HepG2 (cell line): ENCODE measurements around the gene PRR30. TPM values are rescaled to one million over a fixed set of nuclear protein-coding genes. Genes with fewer than 3 reads are reported as not detected.
A peak's percentile ranks its signal among the peaks of the same experiment; 100 is the strongest.

Source experiments
- GLI4 ChIP-seq: sonication (generic); formaldehyde crosslinking; IDR thresholded peaks from 2 replicates; pipeline ENCODE4 v1.5.1; 2020; ENCODE audit warnings: missing genetic modification reagents, mild to moderate bottlenecking, moderate library complexity, borderline replicate concordance
- HOXA9 ChIP-seq: sonication (generic); formaldehyde crosslinking; IDR thresholded peaks from 2 replicates; pipeline ENCODE4 v1.8.1; 2022; ENCODE audit warnings: missing genetic modification reagents, mild to moderate bottlenecking, moderate library complexity, borderline replicate concordance
- MLLT10 ChIP-seq: sonication (generic); formaldehyde crosslinking; IDR thresholded peaks from 2 replicates; pipeline ENCODE4 v1.4.0; 2020; ENCODE audit warnings: missing genetic modification reagents
- MXD1 ChIP-seq: sonication (generic); formaldehyde crosslinking; IDR thresholded peaks from 2 replicates; pipeline ENCODE4 v1.4.0; 2020; ENCODE audit warnings: mild to moderate bottlenecking, missing genetic modification reagents
- NR2F1 ChIP-seq, 2 experiments: fragments of 450-650 bp in 1 of 2; formaldehyde crosslinking in 1 of 2; IDR thresholded peaks; 2 replicates each; pipeline versions ENCODE4 v1.5.0 to v1.6.1; 2016 to 2020; ENCODE audit warnings: mild to moderate bottlenecking in 1 of 2, missing compliant biosample characterization in 1 of 2, missing genetic modification reagents in 1 of 2, moderate library complexity in 1 of 2
- NR2F6 ChIP-seq, 2 experiments: IDR thresholded peaks; 2 replicates each; pipeline ENCODE4 v1.6.1; 2016; ENCODE audit warnings: antibody characterized with exemption in 1 of 2, mild to moderate bottlenecking in 1 of 2
- PLRG1 ChIP-seq: fragments of 450-650 bp; conservative IDR thresholded peaks from 2 replicates; pipeline ENCODE4 v1.6.1; 2016
- POLR2AphosphoS2 ChIP-seq: IDR thresholded peaks from 2 replicates; pipeline ENCODE4 v1.6.1; 2011; ENCODE audit warnings: low read depth, low read length, improper control_type of control experiment
- SALL2 ChIP-seq: sonication (generic); formaldehyde crosslinking; IDR thresholded peaks from 2 replicates; pipeline ENCODE4 v1.8.1; 2023; ENCODE audit warnings: mild to moderate bottlenecking, missing genetic modification reagents, inconsistent platforms
- SCMH1 ChIP-seq: sonication (generic); formaldehyde crosslinking; IDR thresholded peaks from 2 replicates; pipeline ENCODE4 v1.9.0; 2021; ENCODE audit warnings: missing genetic modification reagents, mild to moderate bottlenecking, borderline replicate concordance
- SMARCE1 ChIP-seq: fragments of 450-650 bp; IDR thresholded peaks from 2 replicates; pipeline ENCODE4 v1.6.1; 2017; ENCODE audit warnings: borderline replicate concordance
- ZFX ChIP-seq: sonication (generic); formaldehyde crosslinking; IDR thresholded peaks from 2 replicates; pipeline ENCODE4 v1.4.0; 2020; ENCODE audit warnings: mild to moderate bottlenecking, low read depth, missing genetic modification reagents, moderate library complexity
- ZNF101 ChIP-seq: sonication (generic); formaldehyde crosslinking; IDR thresholded peaks from 2 replicates; pipeline ENCODE4 v1.4.0; 2020; ENCODE audit warnings: mild to moderate bottlenecking, low read depth, missing genetic modification reagents, borderline replicate concordance
- ZNF264 ChIP-seq: sonication (generic); formaldehyde crosslinking; IDR thresholded peaks from 2 replicates; pipeline ENCODE4 v1.4.0; 2020; ENCODE audit warnings: missing genetic modification reagents
- ZNF496 ChIP-seq: sonication (generic); formaldehyde crosslinking; IDR thresholded peaks from 2 replicates; pipeline ENCODE4 v1.8.1; 2023; ENCODE audit warnings: mild to moderate bottlenecking, moderate library complexity, missing genetic modification reagents; ENCODE audit not compliant: insufficient replicate concordance
- ZNF652 ChIP-seq: IDR thresholded peaks from 2 replicates; pipeline ENCODE4 v1.6.1; 2016; ENCODE audit warnings: low read depth, borderline replicate concordance
- ZNF713 ChIP-seq: sonication (generic); formaldehyde crosslinking; IDR thresholded peaks from 2 replicates; pipeline ENCODE4 v1.4.0; 2020; ENCODE audit warnings: mild to moderate bottlenecking, missing genetic modification reagents
- ZNF790 ChIP-seq: sonication (generic); formaldehyde crosslinking; IDR thresholded peaks from 2 replicates; pipeline ENCODE4 v1.8.0; 2022; ENCODE audit warnings: missing genetic modification reagents, mild to moderate bottlenecking, borderline replicate concordance
- ZNF83 ChIP-seq: sonication (generic); formaldehyde crosslinking; IDR thresholded peaks from 2 replicates; pipeline ENCODE4 v1.4.0; 2020; ENCODE audit warnings: missing genetic modification reagents, mild to moderate bottlenecking, borderline replicate concordance
- polyA plus RNA-seq, 8 experiments: library from polyadenylated mRNA; depleted of rRNA in 3 of 8; stranded (reverse) in 7 of 8; unstranded in 1 of 8; fragments of >200 nt; fragmentation: Illumina TruSeq in 4 of 8; extraction: Trizol in 4 of 8; gene quantifications; 2 replicates each; pipeline versions ENCODE4 v1.2.1 to v1.2.3, GENCODE V29; 2011 to 2016; ENCODE audit warnings: low read depth in 4 of 8, missing spikeins in 1 of 8, mixed read lengths in 1 of 8; ENCODE audit not compliant: insufficient read depth in 1 of 8
- total RNA-seq, 5 experiments: library from RNA; depleted of rRNA; stranded (reverse); fragments of >200 nt; fragmentation: Illumina TruSeq; extraction: Trizol; gene quantifications; 2 replicates each; pipeline ENCODE4 v1.2.3, GENCODE V29; 2016; ENCODE audit warnings: low read depth in 1 of 5
- TF ChIP-seq, protein P1 (sequence below): sonication (generic); formaldehyde crosslinking; IDR thresholded peaks from 2 replicates; pipeline ENCODE4 v1.4.0; 2020; ENCODE audit warnings: mild to moderate bottlenecking, missing genetic modification reagents
- TF ChIP-seq, protein P2 (sequence below): sonication (generic); formaldehyde crosslinking; IDR thresholded peaks from 2 replicates; pipeline ENCODE4 v1.4.0; 2020; ENCODE audit warnings: mild to moderate bottlenecking, missing genetic modification reagents
- TF ChIP-seq, protein P3 (sequence below): sonication (generic); formaldehyde crosslinking; IDR thresholded peaks from 2 replicates; pipeline ENCODE4 v1.5.0; 2020; ENCODE audit warnings: mild to moderate bottlenecking, missing genetic modification reagents
- TF ChIP-seq, protein P4 (sequence below): sonication (generic); formaldehyde crosslinking; IDR thresholded peaks from 2 replicates; pipeline ENCODE4 v1.5.0; 2020; ENCODE audit warnings: mild to moderate bottlenecking, missing genetic modification reagents

Gene PRR30
- total and polyA plus RNA-seq, 2 of the 13 experiments (the other 11 are each of a cell fraction or from before 2014, with no cell fraction given) = not detected

DNA sequence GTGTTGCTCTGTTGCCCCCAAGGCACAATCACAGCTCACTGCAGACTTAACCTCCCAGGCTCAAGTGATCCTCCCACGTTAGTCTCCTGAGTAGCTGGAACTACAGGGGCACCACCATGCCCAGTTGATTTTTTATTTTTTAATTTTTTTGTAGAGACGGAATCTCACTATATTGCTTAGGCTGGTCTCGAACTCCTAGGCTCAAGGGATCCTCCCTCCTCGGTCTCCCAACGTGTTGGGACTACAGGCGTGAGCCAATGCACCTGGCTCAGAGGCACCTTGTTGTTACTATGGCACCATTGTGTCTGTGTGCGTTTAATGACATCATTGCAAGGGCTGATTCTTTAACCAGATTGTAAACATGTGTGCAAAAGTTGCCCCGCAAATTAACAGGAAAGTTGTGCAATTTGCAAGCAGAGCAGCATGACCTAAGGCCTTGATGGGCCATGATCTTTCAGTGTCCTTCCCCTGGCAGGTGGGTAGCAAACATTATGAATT is 32.2 kb upstream of the PRR30 start (continued):
- TF ChIP-seq, protein P1, sequence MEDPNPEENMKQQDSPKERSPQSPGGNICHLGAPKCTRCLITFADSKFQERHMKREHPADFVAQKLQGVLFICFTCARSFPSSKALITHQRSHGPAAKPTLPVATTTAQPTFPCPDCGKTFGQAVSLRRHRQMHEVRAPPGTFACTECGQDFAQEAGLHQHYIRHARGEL (CRISPR knock-in tag) = no peak
- no peak for TF ChIP-seq ZNF83
- TF ChIP-seq HOXA9 (CRISPR knock-in tag) = no peak
- no peak for TF ChIP-seq ZNF101 (CRISPR knock-in tag)
- no peak for TF ChIP-seq SCMH1 (CRISPR knock-in tag)
- TF ChIP-seq MLLT10 (CRISPR knock-in tag) = no peak
- TF ChIP-seq, protein P2, sequence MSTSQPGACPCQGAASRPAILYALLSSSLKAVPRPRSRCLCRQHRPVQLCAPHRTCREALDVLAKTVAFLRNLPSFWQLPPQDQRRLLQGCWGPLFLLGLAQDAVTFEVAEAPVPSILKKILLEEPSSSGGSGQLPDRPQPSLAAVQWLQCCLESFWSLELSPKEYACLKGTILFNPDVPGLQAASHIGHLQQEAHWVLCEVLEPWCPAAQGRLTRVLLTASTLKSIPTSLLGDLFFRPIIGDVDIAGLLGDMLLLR (CRISPR knock-in tag) = no peak
- TF ChIP-seq ZNF790 = no peak
- peak; percentile 81; the same call in 1 of the 2 replicates for TF ChIP-seq SALL2 (CRISPR knock-in tag)
- TF ChIP-seq ZNF652 (CRISPR knock-in tag) = peak; percentile 50; the same call in 1 of the 2 replicates
- TF ChIP-seq ZNF496 (CRISPR knock-in tag) = no peak
- TF ChIP-seq, protein P3, sequence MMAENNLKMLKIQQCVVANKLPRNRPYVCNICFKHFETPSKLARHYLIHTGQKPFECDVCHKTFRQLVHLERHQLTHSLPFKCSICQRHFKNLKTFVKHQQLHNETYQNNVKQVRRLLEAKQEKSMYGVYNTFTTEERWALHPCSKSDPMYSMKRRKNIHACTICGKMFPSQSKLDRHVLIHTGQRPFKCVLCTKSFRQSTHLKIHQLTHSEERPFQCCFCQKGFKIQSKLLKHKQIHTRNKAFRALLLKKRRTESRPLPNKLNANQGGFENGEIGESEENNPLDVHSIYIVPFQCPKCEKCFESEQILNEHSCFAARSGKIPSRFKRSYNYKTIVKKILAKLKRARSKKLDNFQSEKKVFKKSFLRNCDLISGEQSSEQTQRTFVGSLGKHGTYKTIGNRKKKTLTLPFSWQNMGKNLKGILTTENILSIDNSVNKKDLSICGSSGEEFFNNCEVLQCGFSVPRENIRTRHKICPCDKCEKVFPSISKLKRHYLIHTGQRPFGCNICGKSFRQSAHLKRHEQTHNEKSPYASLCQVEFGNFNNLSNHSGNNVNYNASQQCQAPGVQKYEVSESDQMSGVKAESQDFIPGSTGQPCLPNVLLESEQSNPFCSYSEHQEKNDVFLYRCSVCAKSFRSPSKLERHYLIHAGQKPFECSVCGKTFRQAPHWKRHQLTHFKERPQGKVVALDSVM (CRISPR knock-in tag) = peak; percentile 95
- no peak for TF ChIP-seq PLRG1
- peak; percentile 82 for TF ChIP-seq ZNF264 (CRISPR knock-in tag)
- no peak for TF ChIP-seq ZNF713 (CRISPR knock-in tag)
- no peak for TF ChIP-seq MXD1
- peak; percentile 76 for TF ChIP-seq ZFX (CRISPR knock-in tag)
- TF ChIP-seq GLI4 (CRISPR knock-in tag) = no peak
- peak; percentile 90 for TF ChIP-seq NR2F6 (IDR thresholded peaks at IDR 0.05)
- TF ChIP-seq NR2F6 (CRISPR knock-in tag; IDR thresholded peaks at IDR 0.05) = peak; percentile 96
- TF ChIP-seq POLR2AphosphoS2 = no peak
- TF ChIP-seq NR2F1 (CRISPR knock-in tag; IDR thresholded peaks at IDR 0.05) = peak; percentile 79 to 85
- no peak for TF ChIP-seq SMARCE1
- TF ChIP-seq, protein P4, sequence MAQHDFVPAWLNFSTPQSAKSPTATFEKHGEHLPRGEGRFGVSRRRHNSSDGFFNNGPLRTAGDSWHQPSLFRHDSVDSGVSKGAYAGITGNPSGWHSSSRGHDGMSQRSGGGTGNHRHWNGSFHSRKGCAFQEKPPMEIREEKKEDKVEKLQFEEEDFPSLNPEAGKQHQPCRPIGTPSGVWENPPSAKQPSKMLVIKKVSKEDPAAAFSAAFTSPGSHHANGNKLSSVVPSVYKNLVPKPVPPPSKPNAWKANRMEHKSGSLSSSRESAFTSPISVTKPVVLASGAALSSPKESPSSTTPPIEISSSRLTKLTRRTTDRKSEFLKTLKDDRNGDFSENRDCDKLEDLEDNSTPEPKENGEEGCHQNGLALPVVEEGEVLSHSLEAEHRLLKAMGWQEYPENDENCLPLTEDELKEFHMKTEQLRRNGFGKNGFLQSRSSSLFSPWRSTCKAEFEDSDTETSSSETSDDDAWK (CRISPR knock-in tag) = no peak
